Smooth muscle cell (in vitro differentiated cells): ENCODE data around the gene PPP1R14D. TPM values are rescaled to one million over a fixed set of nuclear protein-coding genes. Genes with fewer than 3 reads are reported as not detected.
A peak's percentile ranks its signal among the peaks of the same experiment; 100 is the strongest.

Experiments
- DNase-seq: peaks from one replicate; lab custom pipeline; 2025; ENCODE audit not compliant: unreplicated experiment; lab: John Stamatoyannopoulos, UW
- H2AFZ ChIP-seq: fragments of 200-600 bp; sonication (generic); 2 replicates; pipeline ENCODE4 v1.6.0; 2016; ENCODE audit warnings: antibody characterized with exemption, low read depth, mild to moderate bottlenecking
- H3F3A ChIP-seq: fragments of 200-600 bp; sonication (generic); 2 replicates; pipeline ENCODE4 v1.6.0; 2017; ENCODE audit warnings: antibody characterized with exemption, low read depth
- H3K27ac ChIP-seq: fragments of 200-600 bp; sonication (generic); 2 replicates; pipeline ENCODE4 v1.5.1; 2016; ENCODE audit warnings: low read depth, mild to moderate bottlenecking
- H3K27me3 ChIP-seq: fragments of 200-600 bp; sonication (generic); 2 replicates; pipeline ENCODE4 v1.6.1; 2016; ENCODE audit warnings: low read depth, mild to moderate bottlenecking
- H3K36me3 ChIP-seq: fragments of 200-600 bp; sonication (generic); 2 replicates; pipeline ENCODE4 v1.5.1; 2016; ENCODE audit warnings: low read depth
- H3K4me1 ChIP-seq: fragments of 200-600 bp; sonication (generic); 2 replicates; pipeline ENCODE4 v1.5.1; 2016; ENCODE audit warnings: low read depth
- H3K4me2 ChIP-seq: fragments of 200-600 bp; sonication (generic); 2 replicates; pipeline ENCODE4 v1.6.0; 2016; ENCODE audit warnings: mild to moderate bottlenecking
- H3K4me3 ChIP-seq: fragments of 200-600 bp; sonication (generic); 2 replicates; pipeline ENCODE4 v1.5.1; 2016; ENCODE audit warnings: mild to moderate bottlenecking
- H3K79me2 ChIP-seq: fragments of 200-600 bp; sonication (generic); 2 replicates; pipeline ENCODE4 v1.6.0; 2016; ENCODE audit warnings: low read depth, mild to moderate bottlenecking
- H3K9ac ChIP-seq: fragments of 200-600 bp; sonication (generic); 2 replicates; pipeline ENCODE4 v1.6.0; 2016; ENCODE audit warnings: low read depth
- H3K9me3 ChIP-seq: fragments of 200-600 bp; sonication (generic); replicated peaks from 2 replicates; pipeline ENCODE4 v1.5.1; 2016; ENCODE audit warnings: low read depth
- H4K20me1 ChIP-seq: fragments of 200-600 bp; sonication (generic); 2 replicates; pipeline ENCODE4 v1.6.0; 2016; ENCODE audit warnings: low read depth
- WGBS: methylation state at CpG from one replicate; pipeline ENCODE4 v1.1.7; 2016; ENCODE audit warnings: low lambda C conversion rate; 5-methylcytosine and 5-hydroxymethylcytosine counted together
- polyA plus RNA-seq: library from polyadenylated mRNA; unstranded; fragments of >200 nt; fragmentation: Nextera tagmentation; extraction: Ambion mirVana; gene quantifications from 2 replicates; pipeline ENCODE4 v1.2.1, GENCODE V29; 2016
- total RNA-seq: library from RNA; depleted of rRNA; stranded (reverse); fragments of >200 nt; gene quantifications from 2 replicates; pipeline ENCODE4 v1.2.3, GENCODE V29; 2014
- TF ChIP-seq, protein P1 (sequence below): fragments of 200-600 bp; sonication (generic); IDR thresholded peaks from 2 replicates; pipeline ENCODE4 v1.5.1; 2017; ENCODE audit warnings: borderline replicate concordance, mild to moderate bottlenecking, antibody characterized with exemption; ENCODE audit not compliant: insufficient read depth, poor library complexity, severe bottlenecking

The PPP1R14D gene
- total and polyA plus RNA-seq, 2 experiments from 2014 or later = not detected

DNA sequence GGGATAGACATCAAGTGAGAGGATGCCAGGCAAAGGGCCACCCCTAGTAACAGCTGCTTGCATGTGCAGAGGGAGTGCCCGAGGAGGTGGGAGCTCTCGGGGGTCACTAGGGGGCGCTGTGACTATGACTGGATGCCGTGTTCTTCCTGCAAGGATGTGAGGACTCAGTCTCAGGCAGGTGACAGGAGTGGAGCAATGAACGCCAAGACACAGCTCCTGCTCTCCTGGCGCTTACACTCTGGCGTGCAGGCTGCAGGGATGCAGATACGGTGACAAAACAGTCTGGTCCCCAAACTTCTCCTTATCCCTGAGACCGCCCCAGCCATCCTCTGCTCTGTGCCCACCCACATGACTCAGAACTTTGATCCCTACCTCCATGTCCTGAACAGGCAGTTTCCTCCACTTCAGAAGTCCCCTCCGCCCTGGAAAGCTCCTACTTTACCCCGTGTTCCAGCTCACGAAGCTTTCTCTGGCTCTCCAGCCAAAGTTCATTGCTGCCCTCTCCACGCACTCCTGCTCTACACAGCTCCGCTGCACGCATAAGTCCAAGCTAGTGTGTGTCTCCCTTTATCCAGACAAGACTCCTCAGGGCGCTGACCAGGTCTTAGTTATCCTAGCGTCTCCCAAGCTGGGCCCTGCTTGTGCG, 30.8 kb upstream of the PPP1R14D start:
- H3K27ac ChIP-seq = no peak overlapping the region

DNA sequence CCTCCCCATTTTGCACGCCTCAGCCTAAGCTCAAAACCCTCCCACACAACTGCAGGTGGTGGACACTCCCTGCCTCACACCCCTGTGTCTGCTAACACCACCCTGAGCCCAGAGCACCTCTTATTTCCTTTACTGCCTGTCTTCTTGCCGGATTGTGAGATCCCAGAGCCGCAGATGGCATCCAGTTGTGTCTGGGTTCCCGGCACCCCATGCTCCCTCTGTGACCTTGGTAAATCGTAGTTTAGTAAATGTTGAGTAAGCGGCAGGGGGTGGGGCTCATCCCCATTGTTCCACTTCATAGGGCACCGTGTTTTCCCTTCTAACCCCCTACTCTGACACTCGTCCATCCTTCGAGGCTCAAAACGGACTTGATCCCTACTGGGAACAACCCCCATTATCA, 30.2 kb upstream of the PPP1R14D start:
- Histone ChIP-seq H3F3A (no peaks in the 10 kb centered on the region), H4K20me1 (no peaks in the 10 kb centered on the region), H3K9ac (no peak overlapping the region), H3K4me2 (no peak overlapping the region), H3K4me3 (no peak overlapping the region), H3K4me1 (no peaks in the 10 kb centered on the region), H2AFZ (no peak overlapping the region), H3K79me2 (no peaks in the 10 kb centered on the region), H3K9me3 (no peaks in the 10 kb centered on the region), H3K27ac (no peak overlapping the region), H3K27me3 (no peaks in the 10 kb centered on the region), H3K36me3 (no peaks in the 10 kb centered on the region)
- no peak for DNase-seq
- 84% methylated on average over 10 of the region's 10 CpGs for WGBS
- TF ChIP-seq, protein P1, sequence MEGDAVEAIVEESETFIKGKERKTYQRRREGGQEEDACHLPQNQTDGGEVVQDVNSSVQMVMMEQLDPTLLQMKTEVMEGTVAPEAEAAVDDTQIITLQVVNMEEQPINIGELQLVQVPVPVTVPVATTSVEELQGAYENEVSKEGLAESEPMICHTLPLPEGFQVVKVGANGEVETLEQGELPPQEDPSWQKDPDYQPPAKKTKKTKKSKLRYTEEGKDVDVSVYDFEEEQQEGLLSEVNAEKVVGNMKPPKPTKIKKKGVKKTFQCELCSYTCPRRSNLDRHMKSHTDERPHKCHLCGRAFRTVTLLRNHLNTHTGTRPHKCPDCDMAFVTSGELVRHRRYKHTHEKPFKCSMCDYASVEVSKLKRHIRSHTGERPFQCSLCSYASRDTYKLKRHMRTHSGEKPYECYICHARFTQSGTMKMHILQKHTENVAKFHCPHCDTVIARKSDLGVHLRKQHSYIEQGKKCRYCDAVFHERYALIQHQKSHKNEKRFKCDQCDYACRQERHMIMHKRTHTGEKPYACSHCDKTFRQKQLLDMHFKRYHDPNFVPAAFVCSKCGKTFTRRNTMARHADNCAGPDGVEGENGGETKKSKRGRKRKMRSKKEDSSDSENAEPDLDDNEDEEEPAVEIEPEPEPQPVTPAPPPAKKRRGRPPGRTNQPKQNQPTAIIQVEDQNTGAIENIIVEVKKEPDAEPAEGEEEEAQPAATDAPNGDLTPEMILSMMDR = no peak

More for the DNA sequence above, 30.8 kb upstream of the PPP1R14D start:
- Histone ChIP-seq H3K4me1 (no peaks in the 10 kb centered on the region), H4K20me1 (no peaks in the 10 kb centered on the region), H3K79me2 (no peaks in the 10 kb centered on the region), H3K9ac (no peak overlapping the region), H3K9me3 (no peaks in the 10 kb centered on the region), H3K27me3 (no peaks in the 10 kb centered on the region), H3F3A (no peaks in the 10 kb centered on the region), H3K4me3 (no peak overlapping the region), H2AFZ (no peak overlapping the region), H3K4me2 (no peak overlapping the region), H3K36me3 (no peaks in the 10 kb centered on the region)
- TF ChIP-seq, protein P1 = peak; percentile 70
- DNase-seq = peak; percentile 31
- WGBS = 57% methylated on average over 18 of the region's 18 CpGs

DNA sequence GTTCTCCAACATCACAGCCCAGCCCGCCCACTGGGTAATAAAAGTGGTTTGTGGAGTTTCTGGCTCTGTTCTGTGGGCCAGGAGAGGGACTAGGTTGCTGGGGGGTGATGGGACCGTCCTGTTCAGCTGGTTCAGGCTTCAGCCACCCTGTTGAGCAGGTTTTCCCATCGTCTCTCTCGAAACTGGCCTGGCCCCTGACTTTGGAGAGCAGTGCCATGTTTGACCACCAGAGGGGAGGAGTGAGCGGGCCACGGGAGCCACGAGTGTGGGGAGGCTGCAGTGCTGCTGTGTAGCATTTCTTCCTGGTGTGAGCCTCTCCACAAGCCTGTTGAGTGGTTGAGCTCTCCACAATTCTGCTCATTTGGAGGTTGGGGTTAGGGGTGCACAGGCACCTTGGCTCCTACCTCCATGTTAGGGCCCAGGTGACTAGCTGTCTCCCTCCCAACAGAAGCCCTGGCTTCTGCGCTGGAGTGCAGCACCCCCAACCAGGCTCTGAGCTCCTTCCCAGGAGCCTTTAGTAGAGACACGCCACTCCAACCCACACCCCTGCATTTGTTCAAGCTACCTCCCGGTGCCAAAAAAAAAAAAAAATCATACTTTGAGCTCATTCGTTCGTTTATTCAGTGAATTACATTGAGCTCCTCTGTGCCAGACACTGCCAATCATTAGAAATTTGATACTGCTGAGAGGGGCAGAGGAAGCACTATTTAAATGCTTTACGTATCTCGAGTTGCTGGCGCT, 29.3 kb upstream of the PPP1R14D start:
- TF ChIP-seq, protein P1 = peak; percentile 94
- H3K36me3 ChIP-seq = no peaks in the 10 kb centered on the region
- no peaks in the 10 kb centered on the region for H3F3A ChIP-seq
- 49% methylated on average over 15 of the region's 15 CpGs for WGBS
- no peak overlapping the region for H2AFZ ChIP-seq
- no peak overlapping the region for H3K4me2 ChIP-seq
- no peaks in the 10 kb centered on the region for H4K20me1 ChIP-seq
- no peak overlapping the region for H3K9ac ChIP-seq
- peak overlapping the region; percentile 66 for H3K27ac ChIP-seq
- peak; percentile 61 for DNase-seq
- no peaks in the 10 kb centered on the region for H3K27me3 ChIP-seq
- no peak overlapping the region for H3K4me3 ChIP-seq
- H3K4me1 ChIP-seq = no peaks in the 10 kb centered on the region
- H3K9me3 ChIP-seq = no peaks in the 10 kb centered on the region
- H3K79me2 ChIP-seq = no peaks in the 10 kb centered on the region
